Measurements from ENCODE around the gene REXO4. TPM values are rescaled to one million over a fixed set of nuclear protein-coding genes. Genes with fewer than 3 reads are reported as not detected.
A peak's percentile ranks its signal among the peaks of the same experiment; 100 is the strongest.

REXO4 gene
- total and polyA plus RNA-seq, 9 of the 15 experiments (the other 6 are each of a cell fraction or from before 2014, with no cell fraction given), result 3.4 to 72.9 (median 31.1) TPM

GRCh38 chr9:133362359-133363044 lies 55.3 kb downstream of the REXO4 start (continued):
- peak; percentile 91 for TF ChIP-seq NFIC (IDR thresholded peaks at IDR 0.05)
- TF ChIP-seq POLR2A (conservative IDR thresholded peaks at IDR 0.05), result peak; percentile 15; the same call in 1 of the 2 replicates
- TF ChIP-seq TCF15 (CRISPR knock-in tag; IDR thresholded peaks at IDR 0.05), result no peak
- TF ChIP-seq SMC3 (conservative IDR thresholded peaks at IDR 0.05; ENCODE audit: insufficient read depth, low read depth, low read length), result no peak

- H3K4me1 ChIP-seq (replicated peaks in 1 of 2; ENCODE audit: control insufficient read depth in 2 of 2, insufficient read depth in 2 of 2, low read length in 2 of 2), result peaks cover 13 to 41% of the 10 kb centered on the region in 2 experiments; a peak in 4 of 5 replicates
- H3K4me2 ChIP-seq (ENCODE audit: insufficient read depth, low read length), result no peak overlapping the region
- no peak for DNase-seq (ENCODE audit: extremely low read depth in 1 of 4, low spot score in 3 of 4)
- no peak overlapping the region for H3K4me3 ChIP-seq
- in situ Hi-C loops (cut with MboI), result no loop called here
- peak; percentile 32 for FAIRE-seq
- WGBS (ENCODE audit: insufficient coverage, low coverage, missing lambda C conversion rate), result 77% methylated on average over 13 of the region's 13 CpGs
- no peaks in the 10 kb centered on the region for H3K27me3 ChIP-seq (ENCODE audit: control insufficient read depth in 2 of 2, insufficient read depth in 2 of 2, low read length in 2 of 2)
- H3K36me3 ChIP-seq (ENCODE audit: control insufficient read depth, insufficient read depth, low read length), result peaks cover 91% of the 10 kb centered on the region
- intact Hi-C loops (cut with micrococcal nuclease), result no loop called here
- BruUV-seq (replicated peaks), result no TSS peak
- peaks cover 39% of the 10 kb centered on the region for H4K20me1 ChIP-seq (replicated peaks; ENCODE audit: control insufficient read depth, insufficient read depth, low read length)
- no peak overlapping the region for H3K27ac ChIP-seq (ENCODE audit: extremely low read depth, low read depth, low read length)
- POLR2A ChIA-PET, result interaction anchor here (3.3 to 7.4 kb wide), 5 partner anchors 8 to 14 kb away, joined by 22 to 109 read pairs (median 33); partner anchors contain the start of genes MED22, RPL7A, STKLD1 and SURF1
- no peaks in the 10 kb centered on the region for H3K9me1 ChIP-seq (ENCODE audit: control insufficient read depth, insufficient read depth, low read length)
- ATAC-seq, result peak; percentile 5; the same call in 2 of the 3 replicates
- peaks cover 23% of the 10 kb centered on the region for H3K79me2 ChIP-seq (ENCODE audit: control insufficient read depth, insufficient read depth, low read length)
- CTCF ChIA-PET (ENCODE audit: low intra/inter-chr PET ratio), result no interaction called here
- H3K9me3 ChIP-seq (replicated peaks; ENCODE audit: control insufficient read depth, insufficient read depth, low read depth, low read length), result no peaks in the 10 kb centered on the region
- no peak overlapping the region for H3K9ac ChIP-seq (ENCODE audit: insufficient read depth in 1 of 2, low read depth in 2 of 2, low read length in 2 of 2)
- H2AFZ ChIP-seq (ENCODE audit: low read depth, low read length), result no peak overlapping the region
- TF ChIP-seq LCOR (CRISPR knock-in tag; IDR thresholded peaks at IDR 0.05) (no peak), NCOA6 (IDR thresholded peaks at IDR 0.05) (no peak), TAF9B (IDR thresholded peaks at IDR 0.05; ENCODE audit: partially characterized antibody) (no peak), ZNF232 (CRISPR knock-in tag; IDR thresholded peaks at IDR 0.05) (no peak), SMARCE1 (IDR thresholded peaks at IDR 0.05) (no peak), RNF2 (IDR thresholded peaks at IDR 0.05) (no peak), ZNF655 (CRISPR knock-in tag; IDR thresholded peaks at IDR 0.05) (no peak), ZNF584 (CRISPR knock-in tag; IDR thresholded peaks at IDR 0.05; ENCODE audit: low read depth) (no peak), POLR2B (IDR thresholded peaks at IDR 0.05; ENCODE audit: low read depth, partially characterized antibody) (peak; percentile 28), ZFP30 (CRISPR knock-in tag; IDR thresholded peaks at IDR 0.05; ENCODE audit: borderline replicate concordance) (no peak), MYNN (IDR thresholded peaks at IDR 0.05) (peak; percentile 61; the same call in 1 of the 2 replicates), MYNN (CRISPR knock-in tag; IDR thresholded peaks at IDR 0.05) (no peak), ZNF253 (CRISPR knock-in tag; conservative IDR thresholded peaks at IDR 0.05) (no peak), POLR2AphosphoS5 (IDR thresholded peaks at IDR 0.05; ENCODE audit: control insufficient read depth, insufficient read depth, low read depth, low read length) (peak; percentile 45), GTF2E2 (tag; IDR thresholded peaks at IDR 0.05) (no peak)
Observed at GRCh38 chr9:133361507-133362092, 56.2 kb downstream of the REXO4 start.
